BE2C (cell line): ENCODE data around the gene RASD1.

Experiments
- DNase-seq: peaks from one replicate; pipeline ENCODE4 v3.0.0-alpha.2; 2020
- H3K27me3 ChIP-seq: fragments of 250-450 bp; sonication (Bioruptor Pico); 2 replicates; pipeline ENCODE4 v1.5.1; 2020; ENCODE audit warnings: mild to moderate bottlenecking
- H3K36me3 ChIP-seq: fragments of 250-450 bp; sonication (Bioruptor Pico); 2 replicates; pipeline ENCODE4 v1.5.1; 2020; ENCODE audit warnings: mild to moderate bottlenecking
- H3K4me1 ChIP-seq: fragments of 250-450 bp; sonication (Bioruptor Pico); 2 replicates; pipeline ENCODE4 v1.5.1; 2020
- H3K4me3 ChIP-seq: 2 replicates; pipeline ENCODE4 v1.5.1; 2011; ENCODE audit warnings: low read depth, low read length
- H3K9me3 ChIP-seq: fragments of 250-450 bp; sonication (Bioruptor Pico); 2 replicates; pipeline ENCODE4 v1.5.1; 2020
- TF ChIP-seq, protein P1 (sequence below): IDR thresholded peaks from 2 replicates; pipeline ENCODE4 v1.5.1; 2012; ENCODE audit warnings: mild to moderate bottlenecking, low read depth, low read length

RASD1 gene

DNA sequence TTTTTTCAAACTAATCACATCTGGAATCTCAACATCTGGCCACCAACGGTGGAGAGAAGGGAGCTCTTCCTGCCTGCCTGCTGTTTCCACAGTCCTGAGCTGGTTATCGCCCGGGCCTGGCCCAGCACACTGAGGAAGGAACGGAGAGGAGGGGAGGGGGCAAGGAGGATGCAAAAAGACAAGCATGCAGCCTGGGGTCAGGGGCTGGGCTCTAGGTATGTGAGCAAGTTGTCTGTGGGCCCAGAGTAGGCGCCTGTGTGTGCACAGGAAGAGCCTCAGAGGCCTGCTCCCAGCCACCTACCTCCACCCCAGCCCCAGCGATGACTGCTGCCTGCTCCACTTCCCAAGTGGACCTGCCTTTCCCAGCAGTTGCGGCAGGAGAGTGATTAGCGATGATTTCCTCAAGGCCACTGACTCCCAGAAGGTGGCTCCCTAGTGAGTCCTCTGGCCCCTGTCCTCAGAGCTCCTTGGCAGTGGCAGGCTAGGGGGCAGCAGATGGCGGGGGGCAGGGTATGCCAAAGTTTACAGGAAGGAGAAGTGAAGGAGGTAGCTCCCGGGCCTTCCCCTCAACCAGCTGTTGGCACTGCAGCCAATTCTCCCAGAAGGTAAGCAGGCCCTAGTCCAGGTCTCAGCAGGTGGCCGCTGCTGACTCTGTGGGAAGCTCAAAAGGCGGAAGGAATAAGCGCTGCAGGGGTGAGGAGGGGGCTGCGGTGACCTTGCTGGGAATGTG is 27.0 kb upstream of the RASD1 start:
- H3K36me3 ChIP-seq, result no peaks in the 10 kb centered on the region
- no peaks in the 10 kb centered on the region for H3K9me3 ChIP-seq
- TF ChIP-seq, protein P1, sequence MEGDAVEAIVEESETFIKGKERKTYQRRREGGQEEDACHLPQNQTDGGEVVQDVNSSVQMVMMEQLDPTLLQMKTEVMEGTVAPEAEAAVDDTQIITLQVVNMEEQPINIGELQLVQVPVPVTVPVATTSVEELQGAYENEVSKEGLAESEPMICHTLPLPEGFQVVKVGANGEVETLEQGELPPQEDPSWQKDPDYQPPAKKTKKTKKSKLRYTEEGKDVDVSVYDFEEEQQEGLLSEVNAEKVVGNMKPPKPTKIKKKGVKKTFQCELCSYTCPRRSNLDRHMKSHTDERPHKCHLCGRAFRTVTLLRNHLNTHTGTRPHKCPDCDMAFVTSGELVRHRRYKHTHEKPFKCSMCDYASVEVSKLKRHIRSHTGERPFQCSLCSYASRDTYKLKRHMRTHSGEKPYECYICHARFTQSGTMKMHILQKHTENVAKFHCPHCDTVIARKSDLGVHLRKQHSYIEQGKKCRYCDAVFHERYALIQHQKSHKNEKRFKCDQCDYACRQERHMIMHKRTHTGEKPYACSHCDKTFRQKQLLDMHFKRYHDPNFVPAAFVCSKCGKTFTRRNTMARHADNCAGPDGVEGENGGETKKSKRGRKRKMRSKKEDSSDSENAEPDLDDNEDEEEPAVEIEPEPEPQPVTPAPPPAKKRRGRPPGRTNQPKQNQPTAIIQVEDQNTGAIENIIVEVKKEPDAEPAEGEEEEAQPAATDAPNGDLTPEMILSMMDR, result no peak
- no peaks in the 10 kb centered on the region for H3K27me3 ChIP-seq
- H3K4me3 ChIP-seq, result no peak overlapping the region
- DNase-seq, result no peak
- H3K4me1 ChIP-seq, result peaks cover 6% of the 10 kb centered on the region; the same call in 1 of the 2 replicates

DNA sequence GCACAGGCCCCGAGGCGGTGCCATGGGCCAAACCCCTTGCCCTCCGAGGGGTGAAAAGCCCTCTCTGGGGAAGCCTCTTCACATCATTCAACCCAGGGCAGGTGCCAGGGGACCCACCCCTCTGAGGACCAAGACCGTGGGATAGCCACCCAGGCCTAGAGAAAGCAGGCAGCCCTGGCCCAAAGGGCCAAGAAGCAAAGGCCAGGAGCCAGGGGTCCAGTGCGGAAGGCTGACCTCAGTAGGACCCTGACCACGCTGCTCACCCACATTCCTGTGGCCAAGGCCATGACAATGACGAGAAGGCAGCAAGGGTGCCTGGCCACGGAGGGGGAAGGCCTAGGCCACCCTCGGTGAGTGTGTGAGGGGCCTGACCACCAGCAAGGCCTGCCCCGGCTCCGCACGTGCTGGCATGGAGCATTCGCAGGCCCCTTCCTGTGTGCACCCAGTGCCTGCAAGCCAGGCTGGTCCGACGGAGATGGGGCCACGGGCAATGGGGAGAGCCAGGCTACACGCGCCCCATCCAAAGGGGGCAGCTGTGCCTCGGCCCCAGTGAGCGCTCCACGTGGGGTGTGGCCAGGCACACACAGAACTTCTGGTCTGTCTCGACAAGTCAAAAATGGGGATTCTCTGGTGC is 24.5 kb upstream of the RASD1 start:
- Histone ChIP-seq H3K4me3 (no peak overlapping the region), H3K36me3 (no peaks in the 10 kb centered on the region), H3K4me1 (peaks cover 6% of the 10 kb centered on the region; the same call in 1 of the 2 replicates), H3K9me3 (no peaks in the 10 kb centered on the region), H3K27me3 (no peaks in the 10 kb centered on the region)
- TF ChIP-seq, protein P1, result no peak
- no peak for DNase-seq

DNA sequence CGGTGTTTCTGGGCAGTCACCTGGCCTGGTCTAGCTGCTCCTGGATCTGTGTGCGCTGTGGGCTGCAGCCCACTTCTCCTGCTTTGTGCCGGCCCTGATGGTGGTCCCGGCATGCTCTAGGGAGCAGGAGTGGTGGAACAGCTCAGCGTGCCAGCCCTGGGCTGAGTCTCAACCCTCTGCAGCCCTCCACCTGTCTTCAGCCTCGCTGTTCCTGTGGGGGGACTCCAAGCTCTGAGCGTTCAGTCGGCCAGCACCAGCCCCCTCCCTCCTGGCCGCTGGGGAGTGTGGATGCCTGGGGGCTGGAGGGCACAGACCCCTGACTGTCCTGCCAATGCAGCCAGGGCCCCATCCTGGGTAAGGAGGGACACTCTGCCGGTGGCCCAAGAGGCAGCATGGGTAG is 23.7 kb upstream of the RASD1 start:
- no peak for DNase-seq
- Histone ChIP-seq H3K36me3 (no peaks in the 10 kb centered on the region), H3K4me3 (no peak overlapping the region), H3K4me1 (peaks cover 6% of the 10 kb centered on the region; the same call in 1 of the 2 replicates), H3K9me3 (no peaks in the 10 kb centered on the region), H3K27me3 (no peaks in the 10 kb centered on the region)
- TF ChIP-seq, protein P1, result no peak

DNA sequence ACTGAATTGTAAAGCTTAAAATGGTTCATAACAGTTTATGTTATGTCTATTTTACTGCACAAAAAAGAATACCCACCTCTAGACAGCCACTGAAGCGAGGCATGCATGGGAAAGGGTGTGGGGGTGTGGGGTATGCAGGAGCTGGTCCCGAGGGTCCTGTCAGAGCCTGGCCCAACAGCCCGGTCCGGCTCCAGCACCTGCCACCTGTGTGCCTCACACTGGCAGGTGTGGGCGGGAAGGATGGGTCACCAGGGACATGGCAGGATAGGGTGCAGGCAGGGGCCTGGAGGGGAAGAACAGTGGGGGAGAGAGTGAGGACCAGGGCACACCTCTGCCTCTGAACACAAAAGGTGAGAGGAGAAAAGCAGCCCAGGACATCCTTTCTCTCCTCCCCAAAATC is 22.8 kb upstream of the RASD1 start:
- H3K27me3 ChIP-seq, result no peaks in the 10 kb centered on the region
- no peaks in the 10 kb centered on the region for H3K36me3 ChIP-seq
- TF ChIP-seq, protein P1, result no peak
- no peaks in the 10 kb centered on the region for H3K9me3 ChIP-seq
- no peak overlapping the region for H3K4me3 ChIP-seq
- H3K4me1 ChIP-seq, result peaks cover 6% of the 10 kb centered on the region; the same call in 1 of the 2 replicates
- no peak for DNase-seq

DNA sequence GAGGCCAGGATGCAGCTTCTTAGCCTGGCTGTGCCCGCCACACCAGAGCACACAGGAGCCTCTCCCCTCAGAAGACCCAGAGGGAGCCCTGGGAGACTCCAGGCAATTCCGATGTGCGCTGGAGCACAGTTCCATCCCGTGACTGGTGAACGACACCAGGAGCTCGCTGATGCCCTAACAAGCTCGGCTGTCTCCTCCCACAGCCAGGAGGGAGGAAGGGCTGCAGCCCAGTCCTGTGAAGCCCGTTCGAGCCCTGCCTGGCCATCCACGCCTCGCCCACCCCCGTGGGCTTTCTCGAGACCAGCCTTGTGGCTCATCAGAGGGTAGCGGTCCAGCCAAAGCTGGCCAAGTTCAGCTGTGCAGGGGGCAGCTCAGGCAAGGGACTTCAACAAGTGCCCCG is 21.8 kb upstream of the RASD1 start:
- Histone ChIP-seq H3K36me3 (no peaks in the 10 kb centered on the region), H3K4me1 (peaks cover 6% of the 10 kb centered on the region; the same call in 1 of the 2 replicates), H3K4me3 (no peak overlapping the region), H3K9me3 (no peaks in the 10 kb centered on the region), H3K27me3 (no peaks in the 10 kb centered on the region)
- TF ChIP-seq, protein P1, result no peak
- DNase-seq, result no peak
